NOMO-1 treated with dmso at 0.1 percent for 144 hours (cell line): ENCODE results near the gene SLC22A1.
"Not testable (repeated sequence)": the region's sequence is repeated elsewhere in the genome, so short reads cannot be mapped to it uniquely, and the experiment has no call there.

Experiments used
- DNase-seq: peaks from one replicate; lab custom pipeline; 2025; ENCODE audit not compliant: unreplicated experiment; lab: John Stamatoyannopoulos, UW

SLC22A1 gene

DNA sequence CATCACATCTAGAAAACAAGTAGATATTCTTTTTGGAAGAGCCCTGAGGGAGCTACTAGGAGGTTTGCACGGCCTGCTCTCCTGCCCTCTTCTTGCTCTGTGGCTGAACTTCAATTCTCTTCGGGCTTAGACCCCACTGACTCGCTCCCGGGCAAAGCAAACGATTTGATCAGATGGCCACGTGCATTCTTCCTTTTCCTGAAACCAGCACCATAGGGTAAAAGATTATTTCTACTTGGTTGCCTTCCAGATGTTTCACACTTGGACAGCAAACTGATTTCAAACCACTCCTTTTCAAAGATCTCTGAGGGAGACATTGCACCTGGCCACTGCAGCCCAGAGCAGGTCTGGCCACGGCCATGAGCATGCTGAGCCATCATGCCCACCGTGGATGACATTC is at the start of gene SLC22A1:
Gene SLC22A1 (plus strand): TSS at position 258 of the 400 bp plus-strand sequence. CDS start 121 bp downstream, at position 379.
- no peak for DNase-seq

- DNase-seq: no peak
These were observed 48.3 kb upstream of the SLC22A1 start for GRCh38 chr6:160073272-160073671.

DNA sequence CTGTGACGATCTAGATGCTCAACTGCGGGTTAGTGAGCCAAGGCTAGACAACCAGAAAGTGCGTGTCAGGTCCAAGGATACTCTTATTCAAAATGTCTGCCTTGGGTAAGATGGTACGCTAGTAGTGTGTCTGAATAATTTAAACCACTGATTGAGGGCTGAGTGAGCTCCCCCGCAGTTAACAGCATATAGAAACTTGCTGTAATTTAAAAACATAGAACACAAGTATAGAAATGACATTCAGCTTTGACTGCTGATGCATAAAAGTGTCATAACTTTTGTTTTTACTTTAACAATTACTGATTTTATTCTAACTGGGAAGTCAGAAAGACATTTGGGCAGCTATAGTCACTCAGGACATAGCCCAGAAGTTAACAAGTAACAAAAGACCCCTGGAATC is 45.6 kb upstream of the SLC22A1 start:
- DNase-seq: no peak

- no peak for DNase-seq
These were observed 44.6 kb upstream of the SLC22A1 start for GRCh38 chr6:160077024-160077423.

DNA sequence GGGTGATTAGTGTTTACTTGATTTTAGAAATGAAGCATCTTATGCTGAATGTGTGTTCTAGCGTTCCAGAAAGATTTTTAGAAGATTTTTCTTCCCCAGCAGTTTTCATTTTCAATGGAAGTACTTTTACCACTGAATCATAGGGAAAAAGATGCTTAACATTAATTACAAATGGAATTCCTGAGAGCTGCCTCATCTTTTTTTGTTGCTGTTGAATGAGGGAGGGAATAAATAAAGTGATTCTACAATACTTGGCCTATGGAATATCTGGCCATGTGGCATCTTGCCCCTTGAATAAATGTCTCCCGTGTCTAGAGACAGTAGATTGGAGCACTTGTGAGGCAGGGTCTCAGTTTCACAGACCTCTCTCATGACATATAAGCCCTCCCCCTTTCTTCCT is 44.1 kb upstream of the SLC22A1 start:
- DNase-seq: no peak

GRCh38 chr6:160078883-160079685 is 42.5 kb upstream of the SLC22A1 start:
- DNase-seq: no peak

DNA sequence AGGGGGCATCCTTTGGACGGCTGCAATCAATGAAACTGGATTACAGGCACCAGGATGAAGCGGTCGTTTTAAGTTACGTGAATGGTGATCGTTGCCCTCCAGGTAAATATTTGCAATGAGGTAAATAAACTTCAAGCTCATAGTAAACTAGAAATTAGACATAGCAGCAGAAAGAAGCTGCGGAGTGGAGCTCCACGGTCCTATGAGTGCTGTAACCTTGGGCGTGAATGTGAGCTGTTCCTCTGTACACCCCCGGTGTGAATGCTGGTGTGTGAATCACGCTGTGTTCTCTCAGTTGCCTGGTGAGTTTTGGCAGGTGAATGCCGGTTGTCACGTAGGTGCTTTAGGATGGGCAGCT is 42.0 kb upstream of the SLC22A1 start:
- DNase-seq: no peak

- no peak for DNase-seq
These were observed 41.5 kb upstream of the SLC22A1 start for GRCh38 chr6:160080097-160080496.

- no peak for DNase-seq
These were observed 40.2 kb upstream of the SLC22A1 start for GRCh38 chr6:160081398-160081797.

DNA sequence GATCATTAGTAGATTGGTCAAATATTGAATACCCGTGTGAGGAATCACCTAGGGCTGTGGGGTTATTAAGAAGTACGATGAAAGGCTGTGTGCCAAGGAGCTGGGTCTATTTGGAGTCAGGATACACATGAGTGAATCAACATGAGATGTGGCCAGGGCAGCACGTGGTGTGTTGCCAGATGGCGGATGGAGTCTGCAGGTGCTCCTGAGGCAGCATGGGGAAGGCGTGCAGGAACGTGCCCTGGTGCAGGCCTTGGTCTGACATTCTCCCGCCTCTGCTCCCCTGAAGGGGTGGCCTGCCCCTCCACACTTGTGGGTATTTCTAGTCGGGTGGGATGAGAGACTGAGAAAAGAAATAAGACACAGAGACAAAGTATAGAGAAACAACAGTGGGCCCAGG is 39.0 kb upstream of the SLC22A1 start:
- no peak for DNase-seq

GRCh38 chr6:160084198-160084776 is 37.3 kb upstream of the SLC22A1 start:
- DNase-seq: no peak

- no peak for DNase-seq
These were observed 36.4 kb upstream of the SLC22A1 start for GRCh38 chr6:160085226-160085625.

DNA sequence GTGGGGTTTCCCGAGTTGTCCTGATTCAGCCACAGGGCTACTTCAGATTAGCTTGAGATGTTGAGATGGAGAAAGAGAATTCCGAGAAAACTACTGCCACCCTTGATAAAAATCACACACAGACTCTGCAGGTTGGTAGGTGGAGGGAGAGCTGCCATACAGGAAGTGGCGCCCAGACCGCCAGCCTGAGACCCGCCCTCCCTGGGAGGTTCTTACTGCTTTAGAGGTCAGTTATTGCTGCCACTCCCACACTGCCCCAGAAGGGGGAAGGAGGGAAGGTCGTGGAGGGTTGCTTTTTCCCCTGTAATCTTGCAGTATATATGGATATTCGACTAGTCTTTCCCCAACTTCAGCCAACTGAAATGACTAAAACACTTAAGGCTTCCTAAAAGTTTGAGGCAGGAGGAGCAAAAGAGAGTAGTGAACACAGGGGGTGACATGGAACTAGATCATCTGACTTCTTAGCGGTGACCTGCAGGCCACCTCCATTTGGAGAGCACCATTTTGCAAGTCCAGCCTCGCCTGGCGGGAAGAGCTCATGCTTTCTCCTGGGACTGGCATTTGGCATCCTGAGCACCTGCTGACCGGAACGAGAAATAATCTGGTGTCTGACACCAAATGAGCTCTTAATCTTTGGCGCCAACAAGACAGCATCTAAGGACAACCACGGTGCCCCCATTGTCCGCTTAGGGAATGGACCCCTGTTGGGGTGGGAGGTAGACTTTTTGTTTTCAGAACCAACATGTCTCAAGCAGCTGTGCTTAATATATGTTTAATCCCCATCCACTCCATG is 35.7 kb upstream of the SLC22A1 start:
- DNase-seq: no peak

GRCh38 chr6:160086754-160087153 is 34.9 kb upstream of the SLC22A1 start:
- DNase-seq: no peak

DNA sequence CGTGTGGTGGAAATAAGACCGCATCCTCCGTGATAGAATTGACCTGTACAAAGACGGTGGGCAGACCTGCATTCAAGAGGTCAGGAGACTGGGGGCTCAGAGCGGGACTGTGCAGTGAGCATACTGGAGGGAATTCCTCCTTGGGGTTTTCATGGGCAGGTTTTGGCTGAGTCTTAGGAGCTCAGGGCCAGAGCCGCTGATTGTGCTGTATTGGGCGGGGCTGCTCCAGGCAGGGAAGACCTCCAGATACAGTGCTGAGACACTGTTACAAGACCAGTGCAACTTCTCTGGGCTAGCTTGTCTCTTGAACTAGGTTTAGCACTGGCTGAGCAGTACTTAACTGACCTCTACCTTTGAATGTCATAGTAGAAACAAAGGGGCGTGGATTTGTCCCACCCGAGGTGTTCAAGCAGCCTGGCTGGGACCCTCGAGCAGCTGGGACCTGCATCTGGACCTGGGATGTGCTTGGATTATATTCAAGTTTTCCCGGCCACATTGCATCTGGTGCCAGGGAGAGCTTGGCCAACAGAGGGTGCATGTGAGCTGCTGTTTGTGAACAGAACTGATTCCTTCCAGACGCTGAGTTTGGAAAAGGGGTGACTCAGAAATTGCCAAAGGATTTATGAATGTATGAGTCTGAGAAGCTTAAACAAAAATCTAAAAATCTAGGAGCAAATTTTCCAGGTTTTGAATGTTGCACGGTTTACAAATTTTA is 33.4 kb upstream of the SLC22A1 start:
- no peak for DNase-seq

GRCh38 chr6:160088784-160089533 is 32.7 kb upstream of the SLC22A1 start:
- no peak for DNase-seq

DNA sequence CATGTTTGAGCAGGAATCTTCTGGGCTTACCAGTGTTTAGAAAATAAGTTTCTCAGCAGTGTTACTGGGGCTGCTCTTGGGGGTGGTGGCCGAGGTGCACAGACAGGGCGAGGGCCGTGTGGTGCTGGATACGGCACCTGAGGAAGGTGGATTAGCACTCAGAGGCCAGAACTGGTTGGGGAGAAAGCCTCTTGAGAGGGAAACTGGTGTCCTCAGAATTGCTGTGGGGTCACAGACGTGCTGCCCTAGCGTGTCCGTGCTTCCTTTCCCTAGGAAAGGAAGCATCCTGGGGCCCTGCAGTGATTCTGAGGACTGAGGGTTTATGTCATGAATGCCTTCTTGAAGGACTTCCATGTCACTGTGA is 32.1 kb upstream of the SLC22A1 start:
- DNase-seq: no peak

GRCh38 chr6:160090442-160091239 is 31.0 kb upstream of the SLC22A1 start:
- not testable (repeated sequence) for DNase-seq

DNA sequence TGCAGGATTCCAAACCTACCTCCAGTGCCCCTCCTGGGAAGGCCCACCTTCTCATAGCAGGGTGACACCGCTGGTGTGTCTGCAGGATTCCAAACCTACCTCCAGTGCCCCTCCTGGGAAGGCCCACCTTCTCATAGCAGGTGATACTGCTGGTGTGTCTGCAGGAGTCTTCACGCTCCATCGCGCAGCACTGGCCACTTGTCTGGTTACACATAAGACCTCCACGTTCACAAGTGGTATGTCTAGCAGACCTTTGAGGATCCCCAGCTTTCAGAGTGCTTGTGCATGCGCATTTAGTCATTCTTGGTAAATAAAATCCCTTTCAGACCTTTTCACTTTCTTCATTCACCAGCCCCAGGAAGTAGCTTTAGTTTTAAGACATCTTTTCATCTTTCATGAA is 29.4 kb upstream of the SLC22A1 start:
- DNase-seq: not testable (repeated sequence)

DNA sequence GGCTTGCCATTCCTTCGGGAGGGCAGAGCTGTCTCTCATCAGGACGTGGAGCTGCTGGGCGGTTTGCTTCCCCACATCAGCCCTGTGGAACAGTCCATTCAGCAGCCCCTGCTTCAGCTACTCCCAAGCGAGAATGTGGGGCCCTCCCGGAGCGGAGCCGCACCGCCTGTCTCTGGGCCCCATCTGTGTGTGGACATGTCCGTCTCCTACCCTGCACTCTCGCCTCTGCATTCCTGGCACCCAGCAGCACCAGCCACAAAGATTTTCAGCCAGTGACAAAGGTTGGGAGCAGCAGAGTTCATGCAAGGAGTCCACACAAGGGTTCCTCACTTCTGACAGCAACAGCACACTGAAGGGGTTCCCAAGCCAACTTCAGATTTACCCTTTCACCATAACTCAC is 29.0 kb upstream of the SLC22A1 start:
- no peak for DNase-seq
